HepG2 (cell line): Measurements from ENCODE around the gene RAB8A. TPM values are rescaled to one million over a fixed set of nuclear protein-coding genes. Genes with fewer than 3 reads are reported as not detected.

ENCODE experiments used
- ATAC-seq: fragments of 200-7000 bp; cut with Tn5 transposase; 3 replicates; pipeline ENCODE4 v1.9.1; 2020; ENCODE audit warnings: mild to moderate bottlenecking, moderate library complexity
- BruUV-seq: library from RNA; stranded (reverse); fragments of 400-500 nt; replicated peaks from 2 replicates; lab custom pipeline; 2021; lab: Mats Ljungman, UMichigan
- CTCF ChIA-PET: fragments of 300-600 bp; formaldehyde crosslinking; extraction: SDS; loops from one replicate; lab custom pipeline; 2021; ENCODE audit warnings: low total read pairs, inconsistent platforms, low intra/inter-chr PET ratio; lab: Yijun Ruan, JAX
- POLR2A ChIA-PET: fragments of 350-600 bp; sonication (Branson Sonifier 250); formaldehyde crosslinking; loops from one replicate; lab custom pipeline; 2020; ENCODE audit warnings: antibody characterized with exemption, inconsistent platforms; lab: Yijun Ruan, JAX
- DNase-seq: peaks from one replicate; pipeline ENCODE4 v3.0.0-alpha.2; 2015; ENCODE audit warnings: low spot score
- FAIRE-seq: peaks from 3 replicates; lab custom pipeline; 2011; peaks lifted over from hg19 to GRCh38; lab: Jason Lieb, UNC
- H2AFZ ChIP-seq: one replicate; pipeline ENCODE4 v1.6.1; 2011; ENCODE audit warnings: low read length, inconsistent platforms
- H3K27ac ChIP-seq: fragments of 300-600 bp; 3 replicates; pipeline ENCODE4 v1.8.0; 2011; ENCODE audit warnings: mixed run types, mild to moderate bottlenecking, mixed read lengths, low read length, inconsistent platforms; ENCODE audit not compliant: insufficient read depth; ENCODE audit errors: extremely low read length
- H3K27me3 ChIP-seq, 2 experiments: fragments of 200-600 bp in 1 of 2; 2 replicates in 1 of 2; 3 replicates in 1 of 2; pipeline versions ENCODE4 v1.6.0 to v1.8.0; 2011; ENCODE audit warnings: low read length in 2 of 2, mild to moderate bottlenecking in 2 of 2, moderate library complexity in 2 of 2, inconsistent platforms in 1 of 2; ENCODE audit not compliant: insufficient read depth in 2 of 2, control insufficient read depth in 1 of 2
- H3K36me3 ChIP-seq, 2 experiments: fragments of 200-600 bp in 1 of 2; replicated peaks in 1 of 2; 2 replicates in 1 of 2; 3 replicates in 1 of 2; pipeline versions ENCODE4 v1.5.1 to v1.8.0; 2011; ENCODE audit warnings: low read length in 2 of 2, inconsistent platforms in 1 of 2; ENCODE audit not compliant: insufficient read depth in 2 of 2, control insufficient read depth in 1 of 2
- H3K4me1 ChIP-seq: 2 replicates; pipeline ENCODE4 v1.5.1; 2012; ENCODE audit warnings: low read length, inconsistent platforms; ENCODE audit not compliant: insufficient read depth
- H3K4me2 ChIP-seq: 2 replicates; pipeline ENCODE4 v1.6.0; 2011; ENCODE audit warnings: low read depth, low read length, inconsistent platforms
- H3K4me3 ChIP-seq, 3 experiments: fragments of 200-600 bp in 1 of 3; sonication (generic), shearing (Covaris generic) in 1 of 3; replicated peaks in 1 of 3; 2 replicates each; pipeline ENCODE4 v1.5.1; 2011 to 2016; ENCODE audit warnings: low read length in 3 of 3, inconsistent platforms in 2 of 3, low read depth in 2 of 3, mild to moderate bottlenecking in 2 of 3, control low read depth in 1 of 3, mixed read lengths in 1 of 3; ENCODE audit not compliant: insufficient read depth in 1 of 3
- H3K79me2 ChIP-seq: one replicate; pipeline ENCODE4 v1.6.1; 2011; ENCODE audit warnings: low read length, inconsistent platforms; ENCODE audit not compliant: insufficient read depth
- H3K9ac ChIP-seq: 2 replicates; pipeline ENCODE4 v1.6.0; 2011; ENCODE audit warnings: mild to moderate bottlenecking, low read depth, low read length, inconsistent platforms; ENCODE audit not compliant: insufficient read depth
- H3K9me3 ChIP-seq: 2 replicates; pipeline ENCODE4 v1.5.1; 2012; ENCODE audit warnings: mild to moderate bottlenecking, low read length
- H4K20me1 ChIP-seq: 2 replicates; pipeline ENCODE4 v1.6.0; 2011; ENCODE audit warnings: inconsistent platforms, mild to moderate bottlenecking, low read length, moderate library complexity; ENCODE audit not compliant: insufficient read depth
- EEA1 ChIP-seq: sonication (generic); formaldehyde crosslinking; IDR thresholded peaks from 2 replicates; pipeline ENCODE4 v1.5.1; 2020; ENCODE audit warnings: mild to moderate bottlenecking, missing genetic modification reagents, borderline replicate concordance
- HOXA5 ChIP-seq: sonication (generic); formaldehyde crosslinking; IDR thresholded peaks from 2 replicates; pipeline ENCODE4 v1.4.0; 2020; ENCODE audit warnings: missing genetic modification reagents
- MIER2 ChIP-seq: IDR thresholded peaks from 2 replicates; pipeline ENCODE4 v1.6.1; 2016; ENCODE audit warnings: missing biosample characterization, missing genetic modification reagents
- NAIF1 ChIP-seq: sonication (generic); formaldehyde crosslinking; IDR thresholded peaks from 2 replicates; pipeline ENCODE4 v1.5.0; 2020; ENCODE audit warnings: mild to moderate bottlenecking, missing genetic modification reagents, borderline replicate concordance
- NFYB ChIP-seq: sonication (generic); formaldehyde crosslinking; IDR thresholded peaks from 2 replicates; pipeline ENCODE4 v1.4.0; 2020; ENCODE audit warnings: missing genetic modification reagents
- ONECUT2 ChIP-seq: sonication (generic); formaldehyde crosslinking; IDR thresholded peaks from 2 replicates; pipeline ENCODE4 v1.4.0; 2020; ENCODE audit warnings: missing genetic modification reagents
- RAD51 ChIP-seq: fragments of 450-650 bp; IDR thresholded peaks from 2 replicates; pipeline ENCODE4 v1.6.1; 2016; ENCODE audit warnings: borderline replicate concordance
- RFXANK ChIP-seq: IDR thresholded peaks from 2 replicates; pipeline ENCODE4 v1.6.1; 2016
- SMAD3 ChIP-seq: sonication (generic); formaldehyde crosslinking; IDR thresholded peaks from 2 replicates; pipeline ENCODE4 v1.4.0; 2020; ENCODE audit warnings: missing genetic modification reagents
- SMYD3 ChIP-seq: sonication (generic); formaldehyde crosslinking; IDR thresholded peaks from 2 replicates; pipeline ENCODE4 v1.8.1; 2023; ENCODE audit warnings: mild to moderate bottlenecking, missing genetic modification reagents
- STAT6 ChIP-seq: sonication (generic); formaldehyde crosslinking; IDR thresholded peaks from 2 replicates; pipeline ENCODE4 v1.4.0; 2020; ENCODE audit warnings: missing genetic modification reagents, mild to moderate bottlenecking, borderline replicate concordance
- TIGD3 ChIP-seq: sonication (generic); formaldehyde crosslinking; IDR thresholded peaks from 2 replicates; pipeline ENCODE4 v1.5.1; 2020; ENCODE audit warnings: mild to moderate bottlenecking, missing genetic modification reagents, borderline replicate concordance
- TRAFD1 ChIP-seq: sonication (generic); formaldehyde crosslinking; IDR thresholded peaks from 2 replicates; pipeline ENCODE4 v1.5.1; 2020; ENCODE audit warnings: missing genetic modification reagents, mild to moderate bottlenecking, borderline replicate concordance
- ZNF10 ChIP-seq: sonication (generic); formaldehyde crosslinking; IDR thresholded peaks from 2 replicates; pipeline ENCODE4 v1.4.0; 2020; ENCODE audit warnings: mild to moderate bottlenecking, low read depth, missing genetic modification reagents, borderline replicate concordance
- ZNF367 ChIP-seq: sonication (generic); formaldehyde crosslinking; IDR thresholded peaks from 2 replicates; pipeline ENCODE4 v1.4.0; 2020; ENCODE audit warnings: missing genetic modification reagents, borderline replicate concordance
- ZNF414 ChIP-seq: sonication (generic); formaldehyde crosslinking; IDR thresholded peaks from 2 replicates; pipeline ENCODE4 v1.5.0; 2020; ENCODE audit warnings: missing genetic modification reagents
- ZNF546 ChIP-seq: sonication (generic); formaldehyde crosslinking; conservative IDR thresholded peaks from 2 replicates; pipeline ENCODE4 v1.8.1; 2023; ENCODE audit warnings: mild to moderate bottlenecking, missing genetic modification reagents
- ZNF780A ChIP-seq: sonication (generic); formaldehyde crosslinking; IDR thresholded peaks from 2 replicates; pipeline ENCODE4 v1.8.0; 2022; ENCODE audit warnings: mild to moderate bottlenecking, missing genetic modification reagents, moderate library complexity
- WGBS: methylation state at CpG from one replicate; pipeline ENCODE4 v1.1.6; 2017; ENCODE audit warnings: low lambda C conversion rate; 5-methylcytosine and 5-hydroxymethylcytosine counted together
- in situ Hi-C: cut with HindIII; loops from 2 replicates; pipeline ENCODE4 v1.10.0; 2017; ENCODE audit warnings: low pct_unique_long_range_greater_than_20kb; ENCODE audit not compliant: extremely low pct_ligation_motif_present
- intact Hi-C: fragments of 100-400 bp; cut with micrococcal nuclease; formaldehyde crosslinking; loops from one replicate; pipeline ENCODE4 v1.10.0; 2022; ENCODE audit not compliant: unreplicated experiment
- polyA plus RNA-seq, 8 experiments: library from polyadenylated mRNA; depleted of rRNA in 3 of 8; stranded (reverse) in 7 of 8; unstranded in 1 of 8; fragments of >200 nt; fragmentation: Illumina TruSeq in 4 of 8; extraction: Trizol in 4 of 8; gene quantifications; 2 replicates each; pipeline versions ENCODE4 v1.2.1 to v1.2.3, GENCODE V29; 2011 to 2016; ENCODE audit warnings: low read depth in 4 of 8, missing spikeins in 1 of 8, mixed read lengths in 1 of 8; ENCODE audit not compliant: insufficient read depth in 1 of 8
- total RNA-seq, 5 experiments: library from RNA; depleted of rRNA; stranded (reverse); fragments of >200 nt; fragmentation: Illumina TruSeq; extraction: Trizol; gene quantifications; 2 replicates each; pipeline ENCODE4 v1.2.3, GENCODE V29; 2016; ENCODE audit warnings: low read depth in 1 of 5

Gene RAB8A
- total and polyA plus RNA-seq, 2 of the 13 experiments (the other 11 are each of a cell fraction or from before 2014, with no cell fraction given): 36.7 to 45.0 TPM

GRCh38 chr19:16168465-16169081 is 56.9 kb downstream of the RAB8A start (continued):
- TF ChIP-seq ZNF780A (no peak), ZNF546 (CRISPR knock-in tag) (no peak), SMYD3 (CRISPR knock-in tag) (no peak), NFYB (CRISPR knock-in tag) (peak; percentile 68), ONECUT2 (no peak), NAIF1 (CRISPR knock-in tag) (no peak), TRAFD1 (no peak), MIER2 (CRISPR knock-in tag) (no peak), ZNF367 (CRISPR knock-in tag) (no peak), HOXA5 (CRISPR knock-in tag) (no peak), EEA1 (CRISPR knock-in tag) (no peak)
- TF ChIP-seq, all 625 proteins: peak for 5

GRCh38 chr19:16170134-16170533 is 58.4 kb downstream of the RAB8A start:
- ChIA-PET CTCF (no interaction called here), POLR2A (no interaction called here)
- Histone ChIP-seq H3K4me3 (no peak overlapping the region), H3K4me1 (peaks cover 28% of the 10 kb centered on the region), H3K36me3 (no peaks in the 10 kb centered on the region), H3K27ac (no peak overlapping the region), H3K9ac (no peak overlapping the region), H2AFZ (no peak overlapping the region), H3K4me2 (no peak overlapping the region), H3K27me3 (no peaks in the 10 kb centered on the region; a peak in 1 of 5 replicates), H4K20me1 (no peaks in the 10 kb centered on the region), H3K79me2 (no peaks in the 10 kb centered on the region), H3K9me3 (no peaks in the 10 kb centered on the region)
- ATAC-seq (no peak), FAIRE-seq (no peak), DNase-seq (no peak)
- WGBS: 21% methylated on average over 1 of the region's 1 CpG
- in situ Hi-C loops: loop anchor here (25.0 kb wide), 1 partner anchor 533 kb away; the partner anchor contains the start of gene CYP4F3
- BruUV-seq: no TSS peak
- intact Hi-C loops: no loop called here
- TF ChIP-seq RAD51 (no peak), SMAD3 (CRISPR knock-in tag) (no peak), ZNF414 (no peak), RFXANK (CRISPR knock-in tag) (no peak), STAT6 (CRISPR knock-in tag) (no peak), TIGD3 (CRISPR knock-in tag) (no peak), ZNF10 (CRISPR knock-in tag) (no peak)
